ENCODE measurements around the gene SEMA4B.

GRCh38 chr15:90191344-90191687 is 9.8 kb upstream of the SEMA4B start:
- TF ChIP-seq CTCF (IDR thresholded peaks at IDR 0.05) (no peak), POLR2AphosphoS5 (IDR thresholded peaks at IDR 0.05) (no peak), EP300 (IDR thresholded peaks at IDR 0.05) (no peak), POLR2A (IDR thresholded peaks at IDR 0.05) (no peak)
